GM23338 (cell line): ENCODE data around the gene CTSF. TPM values are rescaled to one million over a fixed set of nuclear protein-coding genes. Genes with fewer than 3 reads are reported as not detected.

Source experiments
- polyA plus RNA-seq: library from polyadenylated mRNA; unstranded; fragments of >200 nt; fragmentation: Nextera tagmentation; extraction: Ambion mirVana; gene quantifications from 2 replicates; pipeline ENCODE4 v1.2.1, GENCODE V29; 2016
- small RNA-seq: library from RNA; depleted of rRNA; stranded (forward); fragments of <200 nt; gene quantifications from one replicate; pipeline ENCODE3, GENCODE V24; 2014; ENCODE audit warnings: low replicate concordance
- total RNA-seq: library from RNA; depleted of rRNA; stranded (reverse); fragments of >200 nt; shearing (Covaris generic); gene quantifications from 2 replicates; pipeline ENCODE4 v1.2.3, GENCODE V29; 2014; rRNA removed

Gene CTSF
- total and polyA plus RNA-seq, 2 experiments from 2014 or later, result 20.4 to 51.1 TPM

Small RNA genes within 50 kb of the gene (small RNA-seq; reads per million reads assigned to genes)
- gene RNU4-39P, result not detected

Other genes with a start within 250 kb of the CTSF start
- 3.7 and 8.2 TPM in 2 replicates for gene RIN1, start 232.2 kb downstream of the CTSF start, total RNA-seq
- 1.9 and 2.5 TPM in 2 replicates for gene RIN1, start 232.2 kb downstream of the CTSF start, polyA plus RNA-seq
- gene BRMS1, start 223.5 kb downstream of the CTSF start, total RNA-seq, result 53.6 and 59.1 TPM in 2 replicates
- 61.7 and 62.2 TPM in 2 replicates for gene BRMS1, start 223.5 kb downstream of the CTSF start, polyA plus RNA-seq
- 41.9 TPM in 2 replicates for gene B4GAT1, start 221.0 kb downstream of the CTSF start, total RNA-seq
- gene B4GAT1, start 221.0 kb downstream of the CTSF start, polyA plus RNA-seq, result 23.5 and 26.7 TPM in 2 replicates
- gene SLC29A2, start 196.8 kb downstream of the CTSF start, total RNA-seq, result 26.3 and 31.1 TPM in 2 replicates
- gene SLC29A2, start 196.8 kb downstream of the CTSF start, polyA plus RNA-seq, result 26.0 TPM in 2 replicates
- 0.35 and 0.97 TPM in 2 replicates for gene NPAS4, start 147.6 kb downstream of the CTSF start, total RNA-seq
- gene NPAS4, start 147.6 kb downstream of the CTSF start, polyA plus RNA-seq, result 0.66 and 0.71 TPM in 2 replicates
- 139 and 234 TPM in 2 replicates for gene MRPL11, start 129.8 kb downstream of the CTSF start, total RNA-seq
- gene MRPL11, start 129.8 kb downstream of the CTSF start, polyA plus RNA-seq, result 236 and 237 TPM in 2 replicates
- 8.5 and 9.1 TPM in 2 replicates for gene PELI3, start 101.7 kb downstream of the CTSF start, total RNA-seq
- 2.2 and 2.8 TPM in 2 replicates for gene PELI3, start 101.7 kb downstream of the CTSF start, polyA plus RNA-seq
- 85.9 and 101 TPM in 2 replicates for gene DPP3, start 88.2 kb downstream of the CTSF start, total RNA-seq
- gene DPP3, start 88.2 kb downstream of the CTSF start, polyA plus RNA-seq, result 22.2 and 22.7 TPM in 2 replicates
- 27.8 and 41.3 TPM in 2 replicates for gene BBS1, start 58.0 kb downstream of the CTSF start, total RNA-seq
- gene BBS1, start 58.0 kb downstream of the CTSF start, polyA plus RNA-seq, result 8.7 and 11.6 TPM in 2 replicates
- gene ZDHHC24, start 22.6 kb downstream of the CTSF start, total RNA-seq, result 10.0 and 13.1 TPM in 2 replicates
- 5.6 and 7.3 TPM in 2 replicates for gene ZDHHC24, start 22.6 kb downstream of the CTSF start, polyA plus RNA-seq
- gene ACTN3, start 21.7 kb downstream of the CTSF start, total RNA-seq, result 3.8 and 6.3 TPM in 2 replicates
- 6.0 and 7.3 TPM in 2 replicates for gene ACTN3, start 21.7 kb downstream of the CTSF start, polyA plus RNA-seq
- 0.74 and 1.2 TPM in 2 replicates for gene CCDC87, start 24.5 kb upstream of the CTSF start, total RNA-seq
- 0.12 and 0.39 TPM in 2 replicates for gene CCDC87, start 24.5 kb upstream of the CTSF start, polyA plus RNA-seq
- 36.1 and 39.1 TPM in 2 replicates for gene CCS, start 24.6 kb upstream of the CTSF start, total RNA-seq
- gene CCS, start 24.6 kb upstream of the CTSF start, polyA plus RNA-seq, result 53.2 and 60.7 TPM in 2 replicates
- gene RBM14, start 48.0 kb upstream of the CTSF start, total RNA-seq, result 83.1 and 83.5 TPM in 2 replicates
- gene RBM14, start 48.0 kb upstream of the CTSF start, polyA plus RNA-seq, result 39.7 and 45.4 TPM in 2 replicates
- 133 and 147 TPM in 2 replicates for gene RBM4, start 70.1 kb upstream of the CTSF start, total RNA-seq
- gene RBM4, start 70.1 kb upstream of the CTSF start, polyA plus RNA-seq, result 122 and 146 TPM in 2 replicates
- 22.9 and 31.0 TPM in 2 replicates for gene RBM4B, start 109.3 kb upstream of the CTSF start, total RNA-seq
- gene RBM4B, start 109.3 kb upstream of the CTSF start, polyA plus RNA-seq, result 21.1 and 28.0 TPM in 2 replicates
- 28.9 and 49.1 TPM in 2 replicates for gene SPTBN2, start 160.6 kb upstream of the CTSF start, total RNA-seq
- gene SPTBN2, start 160.6 kb upstream of the CTSF start, polyA plus RNA-seq, result 6.9 and 7.7 TPM in 2 replicates